ENCODE measurements around the gene CKM.

GRCh38 chr19:45299719-45300118 is 23.0 kb downstream of the CKM start:
- no peak for TF ChIP-seq POLR2AphosphoS5 (IDR thresholded peaks at IDR 0.05; ENCODE audit: borderline replicate concordance, low read depth, low read length)
- no peak for TF ChIP-seq EZH2 (IDR thresholded peaks at IDR 0.05)

Measured in SK-N-MC (cell line).